Activated CD4-positive, alpha-beta memory T cell treated with anti-CD3 and anti-CD28 coated beads for 36 hours (primary cell): ENCODE results near the gene CDA. TPM values are rescaled to one million over a fixed set of nuclear protein-coding genes. Genes with fewer than 3 reads are reported as not detected.

Experiments used
- CTCF ChIA-PET: fragments of 350-600 bp; sonication (Branson Sonifier 250); formaldehyde crosslinking; loops from one replicate; lab custom pipeline; 2021; ENCODE audit warnings: antibody characterized with exemption, inconsistent platforms; lab: Charles Lee
- POLR2A ChIA-PET: fragments of 350-600 bp; sonication (Branson Sonifier 250); formaldehyde crosslinking; loops from one replicate; lab custom pipeline; 2021; ENCODE audit warnings: antibody characterized with exemption; lab: Charles Lee
- DNase-seq: peaks from one replicate; pipeline ENCODE4 v3.0.0-alpha.2; 2020
- H3K27ac Mint-ChIP-seq: one replicate; pipeline ENCODE4 v1.8.0; 2021; ENCODE audit warnings: mixed read lengths
- H3K27me3 Mint-ChIP-seq: one replicate; pipeline ENCODE4 v1.8.0; 2021; ENCODE audit warnings: mixed read lengths
- H3K36me3 Mint-ChIP-seq: one replicate; pipeline ENCODE4 v1.8.0; 2021; ENCODE audit warnings: mixed read lengths
- H3K4me1 Mint-ChIP-seq: one replicate; pipeline ENCODE4 v1.8.0; 2021; ENCODE audit warnings: low read depth, mixed read lengths
- H3K4me3 Mint-ChIP-seq: one replicate; pipeline ENCODE4 v1.8.0; 2021; ENCODE audit warnings: mild to moderate bottlenecking, mixed read lengths
- H3K9me3 Mint-ChIP-seq: one replicate; pipeline ENCODE4 v1.8.0; 2021; ENCODE audit warnings: mixed read lengths
- intact Hi-C: fragments of 100-400 bp; cut with micrococcal nuclease; formaldehyde crosslinking; loops from one replicate; pipeline ENCODE4 v1.15.1; 2023
- total RNA-seq, 2 experiments: library from RNA; stranded (reverse); gene quantifications; one replicate each; pipeline ENCODE4 v1.2.3, GENCODE V29; 2021

CDA gene
- total RNA-seq: not detected

DNA sequence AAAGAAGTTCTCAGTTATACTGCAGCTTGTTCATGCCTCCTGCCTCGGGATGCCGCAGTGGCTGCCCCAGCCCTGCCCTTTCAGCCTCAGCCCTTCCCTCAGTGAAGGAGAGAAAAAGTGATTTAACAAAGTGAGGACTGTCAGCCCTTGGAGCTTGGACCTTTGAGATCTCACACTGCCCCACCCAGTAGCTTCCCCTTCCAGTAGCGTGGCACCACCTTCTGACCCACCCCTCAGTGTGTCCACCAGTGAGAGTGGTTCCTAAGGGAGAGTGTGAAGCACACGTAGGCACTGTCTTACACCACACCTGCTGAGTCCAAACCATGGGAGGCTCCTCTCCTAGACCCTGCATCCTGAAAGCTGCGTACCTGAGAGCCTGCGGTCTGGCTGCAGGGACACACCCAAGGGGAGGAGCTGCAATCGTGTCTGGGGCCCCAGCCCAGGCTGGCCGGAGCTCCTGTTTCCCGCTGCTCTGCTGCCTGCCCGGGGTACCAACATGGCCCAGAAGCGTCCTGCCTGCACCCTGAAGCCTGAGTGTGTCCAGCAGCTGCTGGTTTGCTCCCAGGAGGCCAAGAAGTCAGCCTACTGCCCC, at the start of gene CDA:
CDA (plus strand) TSS at position 464 of the 592 bp plus-strand sequence; CDS start at position 497, 33 bp downstream.
- CTCF ChIA-PET: interaction anchor here (0.6 kb wide), 1 partner anchor 211 kb away, joined by 3 read pairs; no protein-coding TSS in a partner anchor
- no peaks in the 10 kb centered on the region for H3K36me3 Mint-ChIP-seq
- POLR2A ChIA-PET: no interaction called here
- H3K9me3 Mint-ChIP-seq: no peaks in the 10 kb centered on the region
- no peak within 1 kb of the TSS for H3K27ac Mint-ChIP-seq
- no peak within 1 kb of the TSS for H3K4me3 Mint-ChIP-seq
- H3K4me1 Mint-ChIP-seq: peaks cover 11% of the 10 kb centered on the region
- peaks cover 50% of the 10 kb centered on the region for H3K27me3 Mint-ChIP-seq
- intact Hi-C loops: no loop called here
- DNase-seq: no peak

GRCh38 chr1:20540281-20540680, 48.6 kb upstream of the CDA start:
- Mint-ChIP-seq H3K27ac (no peak overlapping the region), H3K36me3 (no peaks in the 10 kb centered on the region), H3K4me3 (no peak overlapping the region), H3K27me3 (peaks cover 18% of the 10 kb centered on the region), H3K9me3 (no peaks in the 10 kb centered on the region), H3K4me1 (no peaks in the 10 kb centered on the region)
- intact Hi-C loops: no loop called here
- POLR2A ChIA-PET: no interaction called here
- CTCF ChIA-PET: interaction anchor here (0.6 to 1.2 kb wide), 3 partner anchors 16 to 497 kb away, joined by 3 read pairs; no protein-coding TSS in a partner anchor
- no peak for DNase-seq

DNA sequence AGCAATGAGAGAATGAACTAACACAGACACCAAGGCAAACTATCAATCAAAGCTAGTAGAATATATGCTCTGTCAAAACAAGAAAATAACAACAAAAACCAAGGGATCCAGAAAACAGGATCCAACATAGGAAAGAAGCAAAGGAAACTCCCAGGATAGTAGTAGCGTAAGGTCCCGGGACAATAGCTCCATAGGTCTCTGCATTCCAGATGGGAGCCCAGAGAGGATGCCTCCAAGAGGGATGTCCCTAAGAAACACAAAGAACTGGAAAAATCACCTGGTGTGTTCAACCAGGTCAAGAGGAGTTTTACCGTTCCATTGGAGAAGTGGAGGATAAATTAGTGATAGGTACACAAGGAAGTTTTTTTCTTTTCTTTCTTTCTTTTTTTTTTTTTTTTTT, 42.3 kb upstream of the CDA start:
- CTCF ChIA-PET: no interaction called here
- H3K27me3 Mint-ChIP-seq: peaks cover 29% of the 10 kb centered on the region
- H3K4me1 Mint-ChIP-seq: no peaks in the 10 kb centered on the region
- H3K36me3 Mint-ChIP-seq: no peaks in the 10 kb centered on the region
- H3K9me3 Mint-ChIP-seq: no peaks in the 10 kb centered on the region
- POLR2A ChIA-PET: no interaction called here
- H3K4me3 Mint-ChIP-seq: no peak overlapping the region
- H3K27ac Mint-ChIP-seq: no peak overlapping the region
- DNase-seq: no peak
- intact Hi-C loops: no loop called here

- Mint-ChIP-seq H3K27ac (no peak overlapping the region), H3K27me3 (peaks cover 41% of the 10 kb centered on the region), H3K9me3 (no peaks in the 10 kb centered on the region), H3K36me3 (no peaks in the 10 kb centered on the region), H3K4me1 (peaks cover 2% of the 10 kb centered on the region), H3K4me3 (no peak overlapping the region)
- POLR2A ChIA-PET: no interaction called here
- no peak for DNase-seq
- CTCF ChIA-PET: interaction anchor here (1.1 to 2.7 kb wide), 2 partner anchors 24 to 83 kb away, joined by 3 to 7 read pairs; no protein-coding TSS in a partner anchor
- intact Hi-C loops: no loop called here
Observed at GRCh38 chr1:20551161-20551560, 37.7 kb upstream of the CDA start.

DNA sequence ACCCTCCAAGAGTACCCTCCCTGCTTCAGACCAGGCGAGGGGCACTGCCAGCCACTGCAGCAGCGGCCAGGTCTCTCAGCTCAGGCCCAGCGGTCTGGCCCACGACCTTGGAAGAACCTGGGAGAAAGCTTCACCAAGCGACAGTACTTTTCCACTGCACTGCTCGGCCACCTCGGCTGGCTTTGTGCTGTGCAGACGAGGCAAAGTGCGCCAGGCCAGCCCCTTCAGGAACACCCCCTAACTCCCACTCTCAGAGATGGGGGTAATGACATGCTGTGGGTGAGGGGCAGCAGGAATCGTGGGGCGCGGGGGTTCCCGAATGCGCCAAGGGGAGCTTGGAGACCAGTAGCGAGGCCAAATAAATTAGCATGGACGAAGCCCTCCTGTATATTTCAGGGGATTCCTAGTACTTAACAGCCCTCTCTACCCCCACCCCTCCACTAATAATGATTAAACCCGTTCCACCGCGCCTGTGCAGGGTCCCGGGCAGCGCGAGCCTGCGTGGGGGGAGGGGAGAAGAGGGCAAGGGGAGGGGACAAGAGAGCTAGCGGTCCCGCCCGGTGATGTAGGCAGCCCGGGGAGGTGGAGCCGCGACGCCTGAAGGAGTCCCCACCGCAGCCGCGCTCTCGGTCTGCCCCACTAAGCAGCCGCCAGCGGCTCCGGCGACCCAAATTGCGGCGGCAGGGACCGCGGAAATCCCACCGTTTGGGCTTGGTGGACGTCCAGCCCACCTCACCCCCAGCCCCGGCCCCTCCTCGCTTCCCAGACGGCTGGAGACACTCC, 36.8 kb upstream of the CDA start, which contains the start of gene FAM43B:
FAM43B (plus strand) TSS at position 629 of the 783 bp plus-strand sequence. CDS start 401 bp downstream, outside the sequence.
- intact Hi-C loops: no loop called here
- DNase-seq: no peak
- H3K9me3 Mint-ChIP-seq: no peaks in the 10 kb centered on the region
- peaks cover 2% of the 10 kb centered on the region for H3K4me1 Mint-ChIP-seq
- H3K27me3 Mint-ChIP-seq: peaks cover 35% of the 10 kb centered on the region
- no peaks in the 10 kb centered on the region for H3K36me3 Mint-ChIP-seq
- ChIA-PET POLR2A (no interaction called here), CTCF (interaction anchor here (1.1 to 2.7 kb wide), 2 partner anchors 23 to 82 kb away, joined by 3 to 7 read pairs; no protein-coding TSS in a partner anchor)
- H3K4me3 Mint-ChIP-seq: no peak within 1 kb of the TSS
- H3K27ac Mint-ChIP-seq: no peak within 1 kb of the TSS

- peaks cover 35% of the 10 kb centered on the region for H3K27me3 Mint-ChIP-seq
- H3K4me1 Mint-ChIP-seq: peaks cover 2% of the 10 kb centered on the region
- POLR2A ChIA-PET: no interaction called here
- no peaks in the 10 kb centered on the region for H3K9me3 Mint-ChIP-seq
- H3K4me3 Mint-ChIP-seq: no peak overlapping the region
- CTCF ChIA-PET: interaction anchor here (2.7 kb wide), 1 partner anchor 22 kb away, joined by 7 read pairs; no protein-coding TSS in a partner anchor
- no peaks in the 10 kb centered on the region for H3K36me3 Mint-ChIP-seq
- intact Hi-C loops: no loop called here
- no peak overlapping the region for H3K27ac Mint-ChIP-seq
- no peak for DNase-seq
Observed at GRCh38 chr1:20552728-20553445, 36.0 kb upstream of the CDA start.

- Mint-ChIP-seq H3K27ac (no peak overlapping the region), H3K27me3 (peaks cover 35% of the 10 kb centered on the region), H3K4me1 (peaks cover 2% of the 10 kb centered on the region), H3K4me3 (no peak overlapping the region), H3K9me3 (no peaks in the 10 kb centered on the region), H3K36me3 (no peaks in the 10 kb centered on the region)
- ChIA-PET POLR2A (no interaction called here), CTCF (no interaction called here)
- intact Hi-C loops: no loop called here
- no peak for DNase-seq
Observed at GRCh38 chr1:20555025-20555757, 33.7 kb upstream of the CDA start.

GRCh38 chr1:20555758-20556120, 33.2 kb upstream of the CDA start:
- Mint-ChIP-seq H3K4me1 (peaks cover 2% of the 10 kb centered on the region), H3K27ac (no peak overlapping the region), H3K27me3 (peaks cover 33% of the 10 kb centered on the region), H3K36me3 (no peaks in the 10 kb centered on the region), H3K4me3 (no peak overlapping the region), H3K9me3 (no peaks in the 10 kb centered on the region)
- intact Hi-C loops: no loop called here
- CTCF ChIA-PET: no interaction called here
- DNase-seq: no peak
- POLR2A ChIA-PET: no interaction called here

GRCh38 chr1:20558191-20558590, 30.7 kb upstream of the CDA start:
- POLR2A ChIA-PET: no interaction called here
- Mint-ChIP-seq H3K9me3 (no peaks in the 10 kb centered on the region), H3K27me3 (peaks cover 28% of the 10 kb centered on the region)

DNA sequence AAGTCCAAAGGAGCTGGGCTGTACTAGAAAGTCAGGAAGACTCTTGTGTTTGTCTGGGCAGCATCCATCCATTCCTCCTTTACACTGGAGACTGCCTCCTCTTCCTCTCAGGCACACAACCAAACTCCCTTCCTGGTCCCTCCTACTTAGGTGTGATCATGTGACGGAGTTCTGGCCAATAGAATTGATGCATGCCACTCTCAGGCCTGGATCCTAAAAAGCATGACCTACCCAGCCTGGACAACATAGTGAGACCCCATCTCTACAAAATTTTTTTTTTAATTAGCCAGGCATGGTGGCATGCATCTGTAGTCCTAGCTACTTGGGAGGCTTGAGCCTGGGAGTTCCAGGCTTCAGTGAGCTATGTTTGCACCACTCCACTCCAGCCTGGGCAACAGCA, 27.9 kb upstream of the CDA start:
- Mint-ChIP-seq H3K4me3 (no peak overlapping the region), H3K27ac (no peak overlapping the region), H3K27me3 (peaks cover 15% of the 10 kb centered on the region), H3K36me3 (no peaks in the 10 kb centered on the region), H3K9me3 (no peaks in the 10 kb centered on the region), H3K4me1 (no peaks in the 10 kb centered on the region)
- POLR2A ChIA-PET: interaction anchor here (0.6 kb wide), 1 partner anchor 27 kb away, joined by 3 read pairs; no protein-coding TSS in a partner anchor
- CTCF ChIA-PET: no interaction called here
- intact Hi-C loops: no loop called here
- no peak for DNase-seq

More at GRCh38 chr1:20558191-20558590, 30.7 kb upstream of the CDA start:
- Mint-ChIP-seq H3K36me3 (no peaks in the 10 kb centered on the region), H3K4me1 (peaks cover 2% of the 10 kb centered on the region), H3K4me3 (no peak overlapping the region), H3K27ac (no peak overlapping the region)
- CTCF ChIA-PET: no interaction called here
- intact Hi-C loops: no loop called here
- DNase-seq: no peak

- Mint-ChIP-seq H3K4me1 (no peaks in the 10 kb centered on the region), H3K27ac (no peak overlapping the region), H3K36me3 (no peaks in the 10 kb centered on the region), H3K4me3 (no peak overlapping the region), H3K27me3 (peaks cover 27% of the 10 kb centered on the region), H3K9me3 (no peaks in the 10 kb centered on the region)
- no peak for DNase-seq
- ChIA-PET CTCF (interaction anchor here (2.4 kb wide), 1 partner anchor 10 kb away, joined by 12 read pairs; no protein-coding TSS in a partner anchor), POLR2A (no interaction called here)
- intact Hi-C loops: no loop called here
Observed at GRCh38 chr1:20565234-20565633, 23.7 kb upstream of the CDA start.
